HUES48 (cell line): ENCODE measurements around the gene TEAD4.

Source experiments
- H3K27ac ChIP-seq: one replicate; pipeline ENCODE4 v1.7.0; 2013; ENCODE audit warnings: low read depth, low read length, inconsistent platforms
- H3K27me3 ChIP-seq: 2 replicates; pipeline ENCODE4 v1.6.1; 2013; ENCODE audit warnings: mild to moderate bottlenecking, low read length; ENCODE audit not compliant: control insufficient read depth, insufficient read depth
- H3K36me3 ChIP-seq: 2 replicates; pipeline ENCODE4 v1.6.1; 2013; ENCODE audit warnings: low read length; ENCODE audit not compliant: control insufficient read depth, insufficient read depth
- H3K4me1 ChIP-seq: 2 replicates; pipeline ENCODE4 v1.6.1; 2013; ENCODE audit warnings: mild to moderate bottlenecking, low read length; ENCODE audit not compliant: control insufficient read depth, insufficient read depth
- H3K4me3 ChIP-seq: 2 replicates; pipeline ENCODE4 v1.5.1; 2013; ENCODE audit warnings: mild to moderate bottlenecking, low read depth, low read length
- H3K9ac ChIP-seq: 2 replicates; pipeline ENCODE4 v1.6.1; 2013; ENCODE audit warnings: mild to moderate bottlenecking, low read depth, low read length, moderate library complexity
- H3K9me3 ChIP-seq: 2 replicates; pipeline ENCODE4 v1.6.1; 2013; ENCODE audit warnings: low read length; ENCODE audit not compliant: control insufficient read depth, insufficient read depth

The TEAD4 gene

DNA sequence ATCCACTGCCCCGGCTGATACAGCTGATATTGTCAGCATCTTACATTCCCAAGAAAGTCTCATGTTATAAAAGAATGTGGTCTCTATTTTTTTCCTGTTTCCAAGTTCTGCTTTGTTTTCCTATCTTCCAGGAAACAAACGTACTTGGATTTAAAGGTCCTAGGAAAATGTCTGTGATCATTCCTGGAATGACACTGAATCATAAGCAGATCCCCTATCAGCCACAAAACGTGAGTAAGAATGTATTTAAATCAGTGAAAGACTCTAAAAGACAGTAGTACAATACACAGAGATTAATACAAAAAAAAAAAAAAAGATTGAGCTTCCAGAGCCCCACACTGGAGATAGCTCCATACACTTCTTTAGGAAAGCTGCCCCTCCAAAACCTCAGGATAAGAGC lies 21.7 kb upstream of the TEAD4 start:
- Histone ChIP-seq H3K36me3 (peaks cover 50% of the 10 kb centered on the region), H3K4me1 (no peaks in the 10 kb centered on the region), H3K9ac (no peak overlapping the region), H3K27me3 (no peaks in the 10 kb centered on the region), H3K9me3 (no peaks in the 10 kb centered on the region), H3K4me3 (no peak overlapping the region), H3K27ac (no peak overlapping the region)

DNA sequence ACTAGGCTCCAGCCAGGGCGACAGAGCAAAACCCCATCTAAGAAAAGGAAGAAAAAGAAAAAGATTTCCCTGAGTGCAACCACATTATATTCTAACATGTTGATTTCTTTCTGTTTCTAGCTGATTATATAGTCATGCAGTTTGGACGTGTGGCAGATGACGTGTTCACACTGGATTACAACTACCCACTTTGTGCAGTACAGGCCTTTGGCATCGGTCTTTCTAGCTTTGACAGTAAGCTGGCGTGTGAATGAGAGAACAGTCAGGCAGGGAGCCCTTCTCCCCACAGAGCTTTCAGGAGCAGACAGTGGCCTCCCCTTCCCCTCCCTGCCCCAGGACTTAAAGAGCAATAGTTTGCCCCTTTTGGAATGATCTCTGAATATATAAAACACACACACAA lies 20.0 kb upstream of the TEAD4 start:
- no peaks in the 10 kb centered on the region for H3K27me3 ChIP-seq
- H3K4me1 ChIP-seq = no peaks in the 10 kb centered on the region
- peaks cover 41% of the 10 kb centered on the region for H3K36me3 ChIP-seq
- H3K9ac ChIP-seq = no peak overlapping the region
- no peak overlapping the region for H3K27ac ChIP-seq
- no peak overlapping the region for H3K4me3 ChIP-seq
- H3K9me3 ChIP-seq = no peaks in the 10 kb centered on the region

- Histone ChIP-seq H3K27me3 (no peaks in the 10 kb centered on the region), H3K4me1 (no peaks in the 10 kb centered on the region), H3K9ac (no peak overlapping the region), H3K36me3 (peaks cover 34% of the 10 kb centered on the region), H3K27ac (no peak overlapping the region), H3K4me3 (no peak overlapping the region), H3K9me3 (no peaks in the 10 kb centered on the region)
These were observed 18.6 kb upstream of the TEAD4 start for GRCh38 chr12:2940564-2940963.

DNA sequence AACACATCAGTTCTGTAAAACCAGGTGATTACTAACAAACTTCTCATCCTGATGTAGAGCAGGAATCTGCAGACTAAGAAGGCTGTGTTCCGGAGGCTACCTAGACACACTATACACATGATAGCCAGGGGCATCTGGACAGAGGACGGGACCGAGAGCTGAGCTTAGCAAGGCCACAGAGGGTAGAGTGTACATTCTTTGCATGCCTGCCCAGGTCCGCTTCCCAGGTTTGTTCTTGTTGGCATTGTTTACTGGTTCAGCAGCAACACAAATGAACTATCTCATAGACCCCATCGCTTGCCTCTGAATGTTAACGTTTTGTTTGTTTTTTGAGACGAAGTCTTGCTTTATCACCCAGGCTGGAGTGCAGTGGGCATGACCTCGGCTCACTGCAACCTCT lies 17.7 kb upstream of the TEAD4 start:
- no peaks in the 10 kb centered on the region for H3K4me1 ChIP-seq
- no peaks in the 10 kb centered on the region for H3K9me3 ChIP-seq
- no peaks in the 10 kb centered on the region for H3K27me3 ChIP-seq
- no peak overlapping the region for H3K9ac ChIP-seq
- H3K36me3 ChIP-seq = peaks cover 33% of the 10 kb centered on the region
- no peak overlapping the region for H3K4me3 ChIP-seq
- no peak overlapping the region for H3K27ac ChIP-seq

- Histone ChIP-seq H3K36me3 (peaks cover 14% of the 10 kb centered on the region), H3K27me3 (no peaks in the 10 kb centered on the region), H3K4me1 (no peaks in the 10 kb centered on the region), H3K27ac (no peak overlapping the region), H3K9ac (no peak overlapping the region), H3K9me3 (no peaks in the 10 kb centered on the region), H3K4me3 (no peak overlapping the region)
These were observed 14.7 kb upstream of the TEAD4 start for GRCh38 chr12:2944401-2945047.

DNA sequence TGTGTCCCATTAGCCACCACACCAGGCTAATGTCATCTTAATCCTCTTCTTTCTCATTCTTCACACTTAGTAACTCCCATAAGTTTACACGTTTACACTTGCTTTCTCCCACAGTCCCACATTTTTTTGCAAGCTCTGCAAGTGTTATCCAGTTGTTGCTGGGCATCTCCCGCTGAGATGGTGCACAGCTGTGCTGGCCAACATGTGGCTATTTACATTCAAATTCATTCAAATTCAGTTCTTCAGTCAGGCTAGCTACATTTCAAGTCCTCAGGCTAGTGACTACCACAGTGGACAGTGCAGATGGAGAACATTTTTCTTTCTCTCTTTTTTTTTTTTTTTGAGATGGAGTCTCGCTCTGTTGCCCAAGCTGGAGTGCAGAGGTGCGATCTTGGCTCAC lies 9.8 kb upstream of the TEAD4 start:
- Histone ChIP-seq H3K9me3 (no peaks in the 10 kb centered on the region), H3K36me3 (no peaks in the 10 kb centered on the region), H3K4me3 (no peak overlapping the region), H3K9ac (no peak overlapping the region), H3K4me1 (no peaks in the 10 kb centered on the region), H3K27ac (no peak overlapping the region), H3K27me3 (no peaks in the 10 kb centered on the region)

DNA sequence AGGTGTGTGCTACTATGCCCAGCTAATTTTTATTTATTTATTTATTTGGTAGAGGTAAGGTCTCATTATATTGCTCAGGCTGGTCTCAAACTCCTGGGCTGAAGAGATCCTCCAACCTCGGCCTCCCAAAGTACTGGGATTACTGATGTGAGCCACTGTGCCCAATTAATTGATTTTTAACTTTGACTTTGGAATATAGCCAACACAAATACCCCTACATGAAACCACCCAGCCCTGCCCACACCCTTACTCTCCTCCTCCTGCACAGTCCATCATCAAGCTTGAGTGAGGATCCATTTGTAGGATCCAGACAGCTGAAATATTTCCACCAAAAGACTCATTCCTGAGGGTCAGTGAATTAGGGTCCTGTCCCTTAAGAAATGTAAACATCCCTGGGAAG lies 3.3 kb upstream of the TEAD4 start:
- peaks cover 15% of the 10 kb centered on the region for H3K4me1 ChIP-seq
- H3K27ac ChIP-seq = no peak overlapping the region
- peaks cover 8% of the 10 kb centered on the region; the same call in 1 of the 2 replicates for H3K27me3 ChIP-seq
- no peaks in the 10 kb centered on the region for H3K9me3 ChIP-seq
- H3K4me3 ChIP-seq = no peak overlapping the region
- H3K9ac ChIP-seq = no peak overlapping the region
- no peaks in the 10 kb centered on the region for H3K36me3 ChIP-seq

DNA sequence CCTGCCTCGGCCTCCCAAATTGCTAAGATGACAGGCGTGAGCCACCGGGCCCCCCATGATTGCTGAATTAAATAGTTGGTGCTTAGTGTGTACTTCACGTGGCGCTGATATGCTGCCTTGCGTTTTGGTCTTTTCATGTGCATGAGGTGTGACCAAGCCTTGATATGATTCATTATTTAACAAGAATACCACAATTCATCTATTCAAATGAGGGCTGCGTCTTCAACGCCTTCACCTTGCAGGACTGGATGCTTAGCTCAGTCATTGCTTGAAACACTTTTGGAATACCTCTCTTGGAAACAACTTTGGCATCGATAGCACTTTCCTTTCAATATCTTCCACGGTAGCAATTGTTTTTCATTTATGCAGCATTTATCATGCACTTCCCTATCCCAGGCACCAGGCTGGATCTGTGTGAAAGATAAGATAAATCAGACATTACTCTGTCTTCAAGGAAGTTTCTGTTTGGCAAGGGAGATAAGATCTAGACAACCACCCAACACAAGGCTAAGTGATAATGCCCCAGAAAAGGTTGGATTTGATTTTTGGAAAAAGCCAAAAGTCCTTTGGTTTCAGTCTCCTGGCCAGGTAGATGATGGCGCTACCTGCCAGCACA lies 1.3 kb upstream of the TEAD4 start:
- Histone ChIP-seq H3K27me3 (peaks cover 12% of the 10 kb centered on the region; the same call in 1 of the 2 replicates), H3K9ac (peak overlapping the region; percentile 75; the same call in 1 of the 2 replicates), H3K27ac (peak overlapping the region; percentile 85), H3K4me3 (peak overlapping the region; percentile 80), H3K4me1 (peaks cover 27% of the 10 kb centered on the region), H3K9me3 (no peaks in the 10 kb centered on the region), H3K36me3 (no peaks in the 10 kb centered on the region)

DNA sequence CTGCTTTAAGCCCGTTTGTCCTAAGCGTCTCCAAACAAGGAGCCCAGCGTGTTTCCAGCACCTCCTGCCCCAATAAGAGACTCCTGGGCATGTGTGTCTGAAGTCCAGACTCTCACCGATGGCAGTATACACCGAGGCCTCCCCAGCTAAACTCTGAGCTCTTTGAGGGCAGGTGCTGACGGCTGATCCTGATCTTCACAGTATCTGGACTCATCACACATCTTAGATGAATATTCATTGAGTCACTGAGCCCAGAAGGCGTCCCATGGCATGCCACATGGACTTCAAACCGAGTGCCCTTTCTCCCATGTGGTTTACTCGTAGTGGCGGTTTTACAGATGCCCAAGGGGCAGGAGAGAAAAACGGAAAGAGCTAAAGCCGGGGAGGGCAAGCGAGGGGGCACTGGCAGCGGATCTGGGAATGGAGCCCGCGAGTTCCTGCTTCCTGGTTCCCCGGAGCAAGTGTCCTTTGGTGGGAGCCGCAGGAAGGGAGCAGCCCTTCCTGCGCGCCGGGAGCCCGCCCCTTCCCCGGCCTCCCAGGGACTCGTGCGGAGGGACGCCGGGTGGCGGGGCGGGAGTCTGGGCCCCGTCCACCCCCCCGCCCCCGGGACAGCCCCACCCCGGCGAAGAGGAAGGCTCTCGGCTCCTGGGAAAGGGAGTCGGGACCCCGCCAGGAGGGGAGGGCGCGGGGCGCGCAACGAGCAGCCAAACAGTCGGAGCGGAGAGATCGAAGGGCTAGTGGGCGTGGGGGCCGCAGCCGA lies 585 bp upstream of the TEAD4 start:
- no peaks in the 10 kb centered on the region for H3K36me3 ChIP-seq

DNA sequence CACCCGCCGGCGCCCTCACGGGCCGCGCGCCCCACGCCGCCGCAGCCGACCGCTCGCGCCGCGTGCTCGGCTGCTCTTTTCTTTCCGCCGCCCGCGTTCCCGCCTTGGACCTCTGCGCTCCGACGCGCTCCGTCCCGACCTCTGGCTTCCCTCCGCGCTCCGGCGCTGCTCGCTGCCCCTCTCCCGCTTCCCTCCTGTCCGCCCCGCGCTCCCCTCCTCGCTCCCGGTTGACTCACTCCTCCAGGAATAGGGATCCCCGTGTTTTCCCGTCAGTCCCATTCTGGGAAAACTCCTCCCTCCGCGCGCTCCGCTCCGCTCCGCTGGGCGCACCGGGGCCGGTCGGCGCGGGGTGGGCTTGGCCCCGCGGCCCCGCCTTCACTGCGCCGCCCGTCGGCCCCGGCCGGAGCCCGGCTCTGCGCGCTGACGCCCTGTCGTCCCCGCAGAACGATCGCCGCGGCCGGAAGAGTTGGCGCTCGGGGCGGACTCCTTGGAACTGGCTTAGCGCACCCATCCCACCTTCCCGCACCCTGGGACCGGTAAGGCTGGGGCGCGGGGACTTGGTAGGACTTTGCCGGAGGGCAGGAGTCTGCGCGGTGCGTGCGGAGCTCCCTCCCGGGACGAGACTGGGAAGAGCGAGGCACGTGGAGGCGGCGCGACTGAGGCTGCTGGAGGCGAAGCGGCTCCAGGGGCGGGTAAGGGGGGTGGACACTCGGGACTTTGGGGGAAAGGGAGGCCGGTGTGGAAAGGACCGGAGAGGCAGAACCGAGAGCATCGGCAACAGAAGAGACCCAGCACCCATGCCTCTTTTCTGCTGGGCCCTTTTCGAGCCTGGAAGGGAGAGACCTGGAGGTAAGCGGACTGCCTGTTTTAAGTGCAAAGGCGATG lies 550 bp downstream of the TEAD4 start:
- Histone ChIP-seq H3K9me3 (no peaks in the 10 kb centered on the region), H3K36me3 (no peaks in the 10 kb centered on the region), H3K9ac (peak overlapping the region; percentile 84), H3K4me3 (peak overlapping the region; percentile 80), H3K27me3 (peaks cover 12% of the 10 kb centered on the region; the same call in 1 of the 2 replicates), H3K4me1 (peaks cover 40% of the 10 kb centered on the region), H3K27ac (peak overlapping the region; percentile 84)

More for the DNA sequence above, 585 bp upstream of the TEAD4 start:
- Histone ChIP-seq H3K27me3 (peaks cover 12% of the 10 kb centered on the region; the same call in 1 of the 2 replicates), H3K4me1 (peaks cover 33% of the 10 kb centered on the region), H3K9ac (peak overlapping the region; percentile 75), H3K4me3 (peak overlapping the region; percentile 80), H3K27ac (peak overlapping the region; percentile 85), H3K9me3 (no peaks in the 10 kb centered on the region)
